ENCODE data around the gene ACIN1. TPM values are rescaled to one million over a fixed set of nuclear protein-coding genes. Genes with fewer than 3 reads are reported as not detected.

ACIN1 gene
- total and polyA plus RNA-seq, 9 of the 15 experiments (the other 6 are each of a cell fraction or from before 2014, with no cell fraction given): 5.0 to 196 (median 129) TPM

DNA sequence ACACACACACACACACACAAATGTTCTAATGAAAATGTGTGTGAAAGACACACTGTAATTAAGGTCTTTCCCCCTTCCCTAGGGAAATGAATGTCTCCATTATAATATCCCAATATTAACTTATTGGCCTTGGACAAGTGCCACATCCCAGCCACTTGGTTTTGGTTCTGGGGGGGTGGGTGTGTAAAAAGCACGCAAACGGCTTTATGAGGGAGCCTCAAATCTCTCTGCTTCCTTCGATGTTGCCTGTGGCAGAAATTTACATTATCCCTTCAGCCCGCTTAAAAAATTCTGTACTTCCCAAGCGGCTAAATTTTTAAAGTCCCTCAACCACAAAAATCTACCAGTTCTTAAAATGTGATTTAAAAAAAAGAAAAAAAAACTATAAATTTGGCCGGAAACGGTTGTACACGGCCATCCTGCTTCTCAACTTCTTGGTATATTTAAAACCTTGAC, 85.4 kb downstream of the ACIN1 start (continued):
- TF ChIP-seq KDM5B (IDR thresholded peaks at IDR 0.05; ENCODE audit: insufficient replicate concordance, low read depth, low read length): peak; percentile 0
- TF ChIP-seq HDAC2 (IDR thresholded peaks at IDR 0.05): 0 out of 2 replicates have a peak, but pooled peaks have one; percentile 19
- TF ChIP-seq ZNF274 (IDR thresholded peaks at IDR 0.05; ENCODE audit: borderline replicate concordance, low read depth, low read length): no peak
- TF ChIP-seq ADNP (tag; IDR thresholded peaks at IDR 0.05): no peak
- TF ChIP-seq, protein P1, sequence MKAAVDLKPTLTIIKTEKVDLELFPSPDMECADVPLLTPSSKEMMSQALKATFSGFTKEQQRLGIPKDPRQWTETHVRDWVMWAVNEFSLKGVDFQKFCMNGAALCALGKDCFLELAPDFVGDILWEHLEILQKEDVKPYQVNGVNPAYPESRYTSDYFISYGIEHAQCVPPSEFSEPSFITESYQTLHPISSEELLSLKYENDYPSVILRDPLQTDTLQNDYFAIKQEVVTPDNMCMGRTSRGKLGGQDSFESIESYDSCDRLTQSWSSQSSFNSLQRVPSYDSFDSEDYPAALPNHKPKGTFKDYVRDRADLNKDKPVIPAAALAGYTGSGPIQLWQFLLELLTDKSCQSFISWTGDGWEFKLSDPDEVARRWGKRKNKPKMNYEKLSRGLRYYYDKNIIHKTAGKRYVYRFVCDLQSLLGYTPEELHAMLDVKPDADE (conservative IDR thresholded peaks at IDR 0.05; ENCODE audit: control insufficient read depth, low read depth, low read length): no peak
- TF ChIP-seq SMAD2 (IDR thresholded peaks at IDR 0.05; ENCODE audit: low read depth, low read length): no peak
- TF ChIP-seq JUNB (CRISPR knock-in tag; conservative IDR thresholded peaks at IDR 0.05): no peak
- TF ChIP-seq, protein P2, sequence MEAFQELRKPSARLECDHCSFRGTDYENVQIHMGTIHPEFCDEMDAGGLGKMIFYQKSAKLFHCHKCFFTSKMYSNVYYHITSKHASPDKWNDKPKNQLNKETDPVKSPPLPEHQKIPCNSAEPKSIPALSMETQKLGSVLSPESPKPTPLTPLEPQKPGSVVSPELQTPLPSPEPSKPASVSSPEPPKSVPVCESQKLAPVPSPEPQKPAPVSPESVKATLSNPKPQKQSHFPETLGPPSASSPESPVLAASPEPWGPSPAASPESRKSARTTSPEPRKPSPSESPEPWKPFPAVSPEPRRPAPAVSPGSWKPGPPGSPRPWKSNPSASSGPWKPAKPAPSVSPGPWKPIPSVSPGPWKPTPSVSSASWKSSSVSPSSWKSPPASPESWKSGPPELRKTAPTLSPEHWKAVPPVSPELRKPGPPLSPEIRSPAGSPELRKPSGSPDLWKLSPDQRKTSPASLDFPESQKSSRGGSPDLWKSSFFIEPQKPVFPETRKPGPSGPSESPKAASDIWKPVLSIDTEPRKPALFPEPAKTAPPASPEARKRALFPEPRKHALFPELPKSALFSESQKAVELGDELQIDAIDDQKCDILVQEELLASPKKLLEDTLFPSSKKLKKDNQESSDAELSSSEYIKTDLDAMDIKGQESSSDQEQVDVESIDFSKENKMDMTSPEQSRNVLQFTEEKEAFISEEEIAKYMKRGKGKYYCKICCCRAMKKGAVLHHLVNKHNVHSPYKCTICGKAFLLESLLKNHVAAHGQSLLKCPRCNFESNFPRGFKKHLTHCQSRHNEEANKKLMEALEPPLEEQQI (IDR thresholded peaks at IDR 0.05): no peak
- TF ChIP-seq BHLHE40 (IDR thresholded peaks at IDR 0.05; ENCODE audit: low read length): no peak
- no peak for TF ChIP-seq STAG1 (CRISPR knock-in tag; IDR thresholded peaks at IDR 0.05; ENCODE audit: borderline replicate concordance)
- TF ChIP-seq E2F6 (IDR thresholded peaks at IDR 0.05; ENCODE audit: borderline replicate concordance in 1 of 2, extremely low read depth in 1 of 2, insufficient read depth in 1 of 2, insufficient read length in 1 of 2, low read depth in 1 of 2, low read length in 1 of 2, poor library complexity in 1 of 2, severe bottlenecking in 1 of 2): no peak
- TF ChIP-seq ZNF551 (CRISPR knock-in tag; IDR thresholded peaks at IDR 0.05): no peak
- TF ChIP-seq ELF2 (CRISPR knock-in tag; IDR thresholded peaks at IDR 0.05): peak; percentile 15; the same call in 1 of the 2 replicates
- no peak; the same call in 1 of the 2 replicates for TF ChIP-seq MXI1 (IDR thresholded peaks at IDR 0.05; ENCODE audit: low read depth, low read length)
- no peak for TF ChIP-seq TEAD1 (CRISPR knock-in tag; IDR thresholded peaks at IDR 0.05)
- TF ChIP-seq CTCF (IDR thresholded peaks at IDR 0.05 in 2 of 3, conservative IDR thresholded peaks at IDR 0.05 in 1 of 3; ENCODE audit: insufficient read depth in 2 of 3, low read depth in 1 of 3, low read length in 3 of 3): no peak
- TF ChIP-seq CTBP1 (IDR thresholded peaks at IDR 0.05; ENCODE audit: borderline replicate concordance): no peak
- TF ChIP-seq HDAC8 (tag; IDR thresholded peaks at IDR 0.05): no peak
- TF ChIP-seq ZNF511 (CRISPR knock-in tag; IDR thresholded peaks at IDR 0.05): no peak
- no peak for TF ChIP-seq SMAD3 (CRISPR knock-in tag; conservative IDR thresholded peaks at IDR 0.05)
- TF ChIP-seq SRF (CRISPR knock-in tag; IDR thresholded peaks at IDR 0.05): no peak
- TF ChIP-seq PHF20 (IDR thresholded peaks at IDR 0.05; ENCODE audit: partially characterized antibody): no peak

Measured in K562 (cell line).